ENCODE measurements around the gene ENKUR.

Gene ENKUR

DNA sequence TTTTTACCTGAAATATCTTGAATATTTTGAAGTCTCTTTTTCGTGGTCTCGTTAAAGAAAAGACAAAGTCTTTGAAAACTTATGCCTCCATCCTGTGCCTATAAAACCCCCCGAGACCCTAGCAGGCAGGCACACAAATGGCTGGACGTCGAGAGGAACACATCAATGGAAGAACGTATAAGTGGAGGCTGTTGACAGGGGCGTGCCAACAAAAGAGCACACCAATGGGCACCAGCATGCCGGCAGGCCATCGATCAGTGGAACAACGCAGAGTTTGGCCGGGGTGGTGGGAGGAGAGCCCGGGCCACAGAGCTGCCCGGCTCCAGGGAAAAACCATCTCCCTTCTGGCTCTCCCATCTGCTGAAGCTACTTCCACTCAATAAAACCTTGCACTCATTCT lies 24.7 kb downstream of the ENKUR start:
- in situ Hi-C loops (cut with HindIII; ENCODE audit: low pct_ligation_motif_present, low sequenced_read_pairs): no loop called here
- Histone ChIP-seq H3K4me3 (ENCODE audit: low read depth, low read length) (no peak overlapping the region), H3K36me3 (replicated peaks) (no peaks in the 10 kb centered on the region), H3K27me3 (replicated peaks) (no peaks in the 10 kb centered on the region), H3K27ac (no peak overlapping the region)
- DNase-seq: no peak
- TF ChIP-seq CTCF (IDR thresholded peaks at IDR 0.05; ENCODE audit: low read depth, low read length, missing control alignments): no peak

DNA sequence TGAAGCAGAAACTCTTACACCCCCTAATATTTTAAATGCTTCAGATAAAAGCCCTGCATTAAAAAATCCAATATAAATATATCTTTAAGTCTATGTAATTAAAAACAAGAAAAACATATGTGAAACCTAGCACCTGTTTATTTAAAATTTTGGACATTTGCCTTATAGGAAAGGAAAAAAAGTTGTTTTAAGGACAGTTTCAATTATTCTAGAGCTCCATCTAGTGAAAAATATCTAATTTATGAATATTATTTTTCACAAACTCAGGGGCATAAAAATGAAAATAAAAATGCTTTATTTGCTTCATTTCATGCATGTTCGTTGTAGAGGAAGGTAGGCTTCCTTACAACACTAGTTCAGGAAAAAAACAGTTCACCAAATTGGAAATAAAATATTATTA lies 26.1 kb downstream of the ENKUR start:
- TF ChIP-seq CTCF (IDR thresholded peaks at IDR 0.05; ENCODE audit: low read depth, low read length, missing control alignments): no peak
- no peaks in the 10 kb centered on the region for H3K36me3 ChIP-seq (replicated peaks)
- H3K27ac ChIP-seq: no peak overlapping the region
- in situ Hi-C loops (cut with HindIII; ENCODE audit: low pct_ligation_motif_present, low sequenced_read_pairs): no loop called here
- H3K27me3 ChIP-seq (replicated peaks): no peaks in the 10 kb centered on the region
- no peak overlapping the region for H3K4me3 ChIP-seq (ENCODE audit: low read depth, low read length)
- no peak for DNase-seq

DNA sequence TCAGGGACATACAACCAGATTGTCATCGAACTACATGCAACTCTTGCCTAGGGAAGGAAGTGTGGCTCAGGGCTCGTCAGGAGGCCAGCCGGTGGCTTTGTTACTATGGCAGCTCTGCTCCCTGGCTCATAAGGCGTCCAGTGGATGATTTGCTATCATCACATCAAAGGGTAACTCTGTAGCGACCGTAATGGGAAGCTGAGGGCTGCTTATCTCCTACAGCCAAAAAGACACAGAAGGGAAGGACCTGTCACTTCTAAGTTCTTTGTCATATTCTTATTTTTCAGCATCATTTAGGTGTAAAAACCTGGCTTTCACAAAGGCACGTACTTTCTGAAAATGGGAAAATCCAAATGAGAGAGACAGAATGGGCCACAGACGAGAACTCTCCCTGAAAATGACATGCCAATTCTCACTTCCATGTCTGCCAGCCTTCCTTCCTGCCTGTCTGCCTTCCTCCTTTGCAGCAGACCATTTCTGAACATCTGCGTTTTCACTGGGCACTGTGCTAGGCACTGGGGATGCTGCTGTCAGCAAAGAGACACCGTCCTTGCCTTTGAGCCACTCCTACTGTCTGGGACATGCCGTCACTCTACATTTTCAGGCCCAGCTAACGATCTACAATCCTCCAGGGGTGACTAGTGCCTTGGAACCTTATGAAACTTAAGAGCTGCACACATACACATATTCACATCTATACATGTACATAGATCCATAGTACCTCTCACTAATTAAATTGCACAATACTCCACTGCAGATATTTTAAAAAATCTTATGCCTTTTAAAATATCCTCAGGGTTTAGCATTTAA lies 26.9 kb downstream of the ENKUR start:
- Histone ChIP-seq H3K27me3 (replicated peaks) (no peaks in the 10 kb centered on the region), H3K4me3 (ENCODE audit: low read depth, low read length) (no peak overlapping the region), H3K27ac (no peak overlapping the region), H3K36me3 (replicated peaks) (no peaks in the 10 kb centered on the region)
- DNase-seq: no peak
- in situ Hi-C loops (cut with HindIII; ENCODE audit: low pct_ligation_motif_present, low sequenced_read_pairs): no loop called here
- TF ChIP-seq CTCF (IDR thresholded peaks at IDR 0.05; ENCODE audit: low read depth, low read length, missing control alignments): no peak

- no peak for DNase-seq
- in situ Hi-C loops (cut with HindIII; ENCODE audit: low pct_ligation_motif_present, low sequenced_read_pairs): no loop called here
- H3K27me3 ChIP-seq (replicated peaks): no peaks in the 10 kb centered on the region
- no peaks in the 10 kb centered on the region for H3K36me3 ChIP-seq (replicated peaks)
- no peak overlapping the region for H3K27ac ChIP-seq
- H3K4me3 ChIP-seq (ENCODE audit: low read depth, low read length): no peak overlapping the region
- TF ChIP-seq CTCF (IDR thresholded peaks at IDR 0.05; ENCODE audit: low read depth, low read length, missing control alignments): no peak
Measured at GRCh38 chr10:24984906-24985305, 31.1 kb downstream of the ENKUR start.

DNA sequence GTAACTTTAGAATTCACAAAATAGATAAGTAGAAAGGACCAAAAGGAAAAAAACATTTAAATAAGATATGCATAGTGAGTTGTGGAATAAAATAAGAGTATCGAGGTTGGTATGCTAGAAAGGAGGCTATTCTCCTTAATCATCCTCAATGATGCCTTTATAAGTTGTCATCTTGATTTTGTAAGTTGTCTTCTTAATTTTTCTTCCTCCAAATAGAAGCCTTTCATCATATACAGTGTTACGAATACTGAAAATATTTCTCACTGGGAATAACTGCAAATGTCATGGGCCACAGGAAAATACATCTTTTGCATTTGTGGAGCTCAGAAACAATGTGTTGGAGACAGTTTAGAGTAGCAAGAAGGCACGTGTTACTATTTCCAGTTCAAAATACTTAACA lies 32.0 kb downstream of the ENKUR start:
- H3K27me3 ChIP-seq (replicated peaks): no peaks in the 10 kb centered on the region
- no peak overlapping the region for H3K4me3 ChIP-seq (ENCODE audit: low read depth, low read length)
- no peak for TF ChIP-seq CTCF (IDR thresholded peaks at IDR 0.05; ENCODE audit: low read depth, low read length, missing control alignments)
- DNase-seq: no peak
- in situ Hi-C loops (cut with HindIII; ENCODE audit: low pct_ligation_motif_present, low sequenced_read_pairs): no loop called here
- no peaks in the 10 kb centered on the region for H3K36me3 ChIP-seq (replicated peaks)
- no peak overlapping the region for H3K27ac ChIP-seq

- no peak for TF ChIP-seq CTCF (IDR thresholded peaks at IDR 0.05; ENCODE audit: low read depth, low read length, missing control alignments)
- in situ Hi-C loops (cut with HindIII; ENCODE audit: low pct_ligation_motif_present, low sequenced_read_pairs): no loop called here
- DNase-seq: no peak
- Histone ChIP-seq H3K27ac (no peak overlapping the region), H3K27me3 (replicated peaks) (no peaks in the 10 kb centered on the region), H3K4me3 (ENCODE audit: low read depth, low read length) (no peak overlapping the region), H3K36me3 (replicated peaks) (no peaks in the 10 kb centered on the region)
Measured at GRCh38 chr10:24983130-24983529, 32.8 kb downstream of the ENKUR start.
